ENCODE data around the gene CTNNA2.

GRCh38 chr2:79721061-79721460 is 208.2 kb downstream of the CTNNA2 start:
- TF ChIP-seq GATA2 (IDR thresholded peaks at IDR 0.05; ENCODE audit: low read depth, low read length): no peak
- TF ChIP-seq GATA3 (IDR thresholded peaks at IDR 0.05; ENCODE audit: low read depth, low read length): no peak

Data from SH-SY5Y (cell line).